Colonic mucosa (tissue), 4 donors: ENCODE results near the gene YWHAE. TPM values are rescaled to one million over a fixed set of nuclear protein-coding genes. Genes with fewer than 3 reads are reported as not detected.
A peak's percentile ranks its signal among the peaks of the same experiment; 100 is the strongest.
"Not testable (repeated sequence)": the region's sequence is repeated elsewhere in the genome, so short reads cannot be mapped to it uniquely, and the experiment has no call there.

ENCODE experiments used
- DNase-seq: peaks from one replicate; pipeline ENCODE4 v3.0.0-alpha.2; 2020
- H3K27ac ChIP-seq: fragments of 200-600 bp; one replicate; pipeline ENCODE4 v1.8.0; 2021
- H3K27me3 ChIP-seq: fragments of 200-600 bp; one replicate; pipeline ENCODE4 v1.8.0; 2021
- H3K36me3 ChIP-seq: fragments of 200-600 bp; one replicate; pipeline ENCODE4 v1.8.0; 2021
- H3K4me1 ChIP-seq: fragments of 200-600 bp; one replicate; pipeline ENCODE4 v1.8.0; 2021; ENCODE audit warnings: mild to moderate bottlenecking
- H3K4me3 ChIP-seq: fragments of 200-600 bp; one replicate; pipeline ENCODE4 v1.8.0; 2021
- H3K9ac ChIP-seq, 2 donors: one replicate each; pipeline ENCODE4 v1.7.0; 2013; ENCODE audit warnings: control low read depth in 2 of 2, low read depth in 2 of 2, low read length in 2 of 2
- H3K9me3 ChIP-seq: fragments of 200-600 bp; one replicate; pipeline ENCODE4 v1.8.0; 2021
- CTCF ChIP-seq: fragments of 200-600 bp; IDR thresholded peaks from one replicate; pipeline ENCODE4 v1.8.0; 2022; ENCODE audit warnings: antibody characterized with exemption, mild to moderate bottlenecking
- intact Hi-C: fragments of 100-400 bp; cut with DNase I; formaldehyde crosslinking; loops from one replicate; pipeline ENCODE4 v1.14.1; 2022
- total RNA-seq, 2 donors: library from RNA; stranded (reverse); fragmentation: NEBNext Ultra II Directional in 1 of 2; extraction: Animal tissue kit (Norgen Biotek cat#: 25700) in 1 of 2; gene quantifications; one replicate each; pipeline ENCODE4 v1.2.1, GENCODE V29; 2021
- donor health status: healthy.
- donor health status: DM: no; HTN: no; CAD: no.
- donor health status: DM: no; HTN: no; CAD: no.

Gene YWHAE
- total RNA-seq, result 100 to 1,000 TPM; 533 to 644 TPM

GRCh38 chr17:1399679-1400512 is at the start of gene YWHAE:
Gene YWHAE (minus strand): TSS chr17:1400222. CDS start chr17:1400110, 112 bp downstream.
- H3K36me3 ChIP-seq, result no peaks in the 10 kb centered on the region
- no peaks in the 10 kb centered on the region for H3K9me3 ChIP-seq
- TF ChIP-seq CTCF, result no peak
- peak within 1 kb of the TSS; percentile 69 for H3K4me3 ChIP-seq
- peak within 1 kb of the TSS; percentile 89 for H3K27ac ChIP-seq
- peaks cover 9% of the 10 kb centered on the region for H3K4me1 ChIP-seq
- peak within 1 kb of the TSS; percentile 91 to 98 for H3K9ac ChIP-seq
- no peaks in the 10 kb centered on the region for H3K27me3 ChIP-seq
- intact Hi-C loops, result no loop called here
- peak; percentile 98 for DNase-seq

- H3K4me3 ChIP-seq, result no peak overlapping the region
- H3K36me3 ChIP-seq, result no peaks in the 10 kb centered on the region
- no peak for DNase-seq
- H3K27ac ChIP-seq, result peak overlapping the region; percentile 55
- H3K9me3 ChIP-seq, result no peaks in the 10 kb centered on the region
- no peak overlapping the region for H3K9ac ChIP-seq
- no peaks in the 10 kb centered on the region for H3K27me3 ChIP-seq
- peaks cover 25% of the 10 kb centered on the region for H3K4me1 ChIP-seq
- no peak for TF ChIP-seq CTCF
- intact Hi-C loops, result no loop called here
Observed at GRCh38 chr17:1449412-1449967, 49.5 kb upstream of the YWHAE start.

- no peak overlapping the region for H3K4me3 ChIP-seq
- no peak overlapping the region for H3K27ac ChIP-seq
- H3K27me3 ChIP-seq, result no peaks in the 10 kb centered on the region
- TF ChIP-seq CTCF, result no peak
- no peak for DNase-seq
- H3K9me3 ChIP-seq, result no peaks in the 10 kb centered on the region
- H3K36me3 ChIP-seq, result no peaks in the 10 kb centered on the region
- no peak overlapping the region for H3K9ac ChIP-seq
- H3K4me1 ChIP-seq, result peaks cover 14% of the 10 kb centered on the region
- intact Hi-C loops, result no loop called here
Observed at GRCh38 chr17:1447052-1447451, 47.0 kb upstream of the YWHAE start.

- H3K9ac ChIP-seq, result no peak overlapping the region
- no peak overlapping the region for H3K4me3 ChIP-seq
- intact Hi-C loops, result no loop called here
- no peaks in the 10 kb centered on the region for H3K36me3 ChIP-seq
- DNase-seq, result no peak
- H3K27ac ChIP-seq, result no peak overlapping the region
- H3K9me3 ChIP-seq, result no peaks in the 10 kb centered on the region
- no peaks in the 10 kb centered on the region for H3K27me3 ChIP-seq
- no peak for TF ChIP-seq CTCF
- peaks cover 14% of the 10 kb centered on the region for H3K4me1 ChIP-seq
Observed at GRCh38 chr17:1446201-1446600, 46.2 kb upstream of the YWHAE start.

- H3K9me3 ChIP-seq, H3K27me3 ChIP-seq, DNase-seq, H3K36me3 ChIP-seq, intact Hi-C loops, H3K9ac ChIP-seq, H3K4me3 ChIP-seq, H3K27ac ChIP-seq: not testable (repeated sequence)
- H3K4me1 ChIP-seq, result peaks cover 14% of the 10 kb centered on the region
Observed at GRCh38 chr17:1445695-1446094, 45.7 kb upstream of the YWHAE start.

GRCh38 chr17:1442721-1443120 is 42.7 kb upstream of the YWHAE start:
- H3K36me3 ChIP-seq, H3K9ac ChIP-seq, H3K4me3 ChIP-seq, H3K4me1 ChIP-seq, H3K27ac ChIP-seq, intact Hi-C loops, H3K27me3 ChIP-seq, DNase-seq, H3K9me3 ChIP-seq: not testable (repeated sequence)
